ENCODE data around the gene KRTAP9-6. TPM values are rescaled to one million over a fixed set of nuclear protein-coding genes. Genes with fewer than 3 reads are reported as not detected.

Gene KRTAP9-6, protein sequence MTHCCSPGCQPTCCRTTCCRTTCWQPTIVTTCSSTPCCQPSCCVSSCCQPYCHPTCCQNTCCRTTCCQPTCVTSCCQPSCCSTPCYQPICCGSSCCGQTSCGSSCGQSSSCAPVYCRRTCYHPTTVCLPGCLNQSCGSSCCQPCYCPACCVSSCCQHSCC
- not detected in 5 replicates for total RNA-seq (2022; extraction: Qiagen RNA extraction)

DNA sequence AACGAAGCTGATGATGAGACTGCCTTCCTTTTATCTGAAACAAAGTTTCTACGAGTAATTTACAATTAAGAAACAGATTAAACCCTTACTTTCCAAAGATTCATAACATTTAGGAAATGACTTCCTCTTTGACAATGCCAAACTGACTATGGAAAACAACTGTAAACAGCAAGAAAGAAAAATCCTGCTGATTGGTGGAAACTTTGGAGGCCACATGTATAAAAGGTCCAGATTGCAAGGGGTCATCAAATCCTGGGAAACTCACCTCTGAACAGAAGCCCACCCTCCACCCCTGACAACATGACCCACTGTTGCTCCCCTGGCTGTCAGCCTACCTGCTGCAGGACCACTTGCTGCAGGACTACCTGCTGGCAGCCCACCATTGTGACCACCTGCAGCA, at the start of gene KRTAP9-6:
TSS of gene KRTAP9-6 (plus strand) at position 301 of the 400 bp plus-strand sequence. CDS start at position 301, 0 bp downstream.

DNA sequence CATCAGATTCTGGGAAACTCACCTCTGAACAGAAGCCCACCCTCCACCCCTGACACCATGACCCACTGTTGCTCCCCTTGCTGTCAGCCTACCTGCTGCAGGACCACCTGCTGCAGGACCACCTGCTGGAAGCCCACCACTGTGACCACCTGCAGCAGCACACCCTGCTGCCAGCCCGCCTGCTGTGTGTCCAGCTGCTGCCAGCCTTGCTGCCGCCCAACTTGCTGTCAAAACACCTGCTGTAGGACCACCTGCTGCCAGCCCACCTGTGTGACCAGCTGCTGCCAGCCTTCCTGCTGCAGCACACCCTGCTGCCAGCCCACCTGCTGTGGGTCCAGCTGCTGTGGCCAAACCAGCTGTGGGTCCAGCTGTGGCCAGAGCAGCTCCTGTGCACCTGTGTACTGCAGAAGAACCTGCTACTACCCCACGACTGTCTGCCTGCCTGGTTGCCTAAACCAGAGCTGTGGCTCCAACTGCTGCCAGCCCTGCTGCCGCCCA, 38.5 kb upstream of the KRTAP9-6 start, which contains the start of gene KRTAP9-2:
TSS of gene KRTAP9-2 (plus strand) at position 51 of the 498 bp plus-strand sequence. CDS start at position 58, 7 bp downstream.

DNA sequence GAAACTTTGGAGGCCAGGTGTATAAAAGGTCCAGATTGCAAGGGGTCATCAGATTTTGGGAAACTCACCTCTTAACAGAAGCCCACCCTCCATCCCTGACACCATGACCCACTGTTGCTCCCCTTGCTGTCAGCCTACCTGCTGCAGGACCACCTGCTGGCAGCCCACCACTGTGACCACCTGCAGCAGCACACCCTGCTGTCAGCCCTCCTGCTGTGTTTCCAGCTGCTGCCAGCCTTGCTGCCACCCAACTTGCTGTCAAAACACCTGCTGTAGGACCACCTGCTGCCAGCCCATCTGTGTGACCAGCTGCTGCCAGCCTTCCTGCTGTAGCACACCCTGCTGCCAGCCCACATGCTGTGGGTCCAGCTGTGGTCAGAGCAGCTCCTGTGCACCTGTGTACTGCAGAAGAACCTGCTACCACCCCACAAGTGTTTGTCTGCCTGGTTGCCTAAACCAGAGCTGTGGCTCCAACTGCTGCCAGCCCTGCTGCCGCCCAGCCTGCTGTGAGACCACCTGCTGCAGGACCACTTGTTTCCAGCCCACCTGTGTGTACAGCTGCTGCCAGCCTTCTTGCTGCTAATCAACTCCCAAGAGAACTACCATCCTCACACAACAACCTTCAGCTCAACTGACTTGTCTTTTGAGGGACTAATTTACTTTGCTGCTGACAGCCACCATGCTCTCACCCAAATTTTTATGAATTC, 32.6 kb upstream of the KRTAP9-6 start, which contains the start of gene KRTAP9-3:
TSS of gene KRTAP9-3 (plus strand) at position 51 of the 707 bp plus-strand sequence. CDS start at position 104, 53 bp downstream.

DNA sequence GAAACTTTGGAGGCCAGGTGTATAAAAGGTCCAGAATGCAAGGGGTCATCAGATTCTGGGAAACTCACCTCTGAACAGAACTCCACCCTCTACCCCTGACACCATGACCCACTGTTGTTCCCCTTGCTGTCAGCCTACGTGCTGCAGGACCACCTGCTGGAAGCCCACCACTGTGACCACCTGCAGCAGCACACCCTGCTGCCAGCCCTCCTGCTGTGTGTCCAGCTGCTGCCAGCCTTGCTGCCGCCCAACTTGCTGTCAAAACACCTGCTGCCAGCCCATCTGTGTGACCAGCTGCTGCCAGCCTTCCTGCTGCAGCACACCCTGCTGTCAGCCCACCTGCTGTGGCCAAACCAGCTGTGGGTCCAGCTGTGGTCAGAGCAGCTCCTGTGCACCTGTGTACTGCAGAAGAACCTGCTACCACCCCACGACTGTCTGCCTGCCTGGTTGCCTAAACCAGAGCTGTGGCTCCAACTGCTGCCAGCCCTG, 27.2 kb upstream of the KRTAP9-6 start, which contains the start of gene KRTAP9-8:
TSS of gene KRTAP9-8 (plus strand) at position 51 of the 489 bp plus-strand sequence. CDS start at position 104, 53 bp downstream.

DNA sequence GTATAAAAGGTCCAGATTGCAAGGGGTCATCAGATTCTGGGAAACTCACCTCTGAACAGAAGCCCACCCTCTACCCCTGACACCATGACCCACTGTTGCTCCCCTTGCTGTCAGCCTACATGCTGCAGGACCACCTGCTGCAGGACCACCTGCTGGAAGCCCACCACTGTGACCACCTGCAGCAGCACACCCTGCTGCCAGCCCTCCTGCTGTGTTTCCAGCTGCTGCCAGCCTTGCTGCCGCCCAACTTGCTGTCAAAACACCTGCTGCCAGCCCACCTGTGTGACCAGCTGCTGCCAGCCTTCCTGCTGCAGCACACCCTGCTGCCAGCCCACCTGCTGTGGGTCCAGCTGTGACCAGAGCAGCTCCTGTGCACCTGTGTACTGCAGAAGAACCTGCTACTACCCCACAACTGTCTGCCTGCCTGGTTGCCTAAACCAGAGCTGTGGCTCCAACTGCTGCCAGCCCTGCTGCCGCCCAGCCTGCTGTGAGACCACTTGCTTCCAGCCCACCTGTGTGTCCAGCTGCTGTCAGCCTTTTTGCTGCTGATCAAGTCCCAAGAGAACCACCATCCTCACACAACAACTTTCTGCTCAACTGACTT, 15.4 kb upstream of the KRTAP9-6 start, which contains the start of gene KRTAP9-4:
TSS of gene KRTAP9-4 (plus strand) at position 51 of the 604 bp plus-strand sequence. CDS start at position 85, 34 bp downstream.

DNA sequence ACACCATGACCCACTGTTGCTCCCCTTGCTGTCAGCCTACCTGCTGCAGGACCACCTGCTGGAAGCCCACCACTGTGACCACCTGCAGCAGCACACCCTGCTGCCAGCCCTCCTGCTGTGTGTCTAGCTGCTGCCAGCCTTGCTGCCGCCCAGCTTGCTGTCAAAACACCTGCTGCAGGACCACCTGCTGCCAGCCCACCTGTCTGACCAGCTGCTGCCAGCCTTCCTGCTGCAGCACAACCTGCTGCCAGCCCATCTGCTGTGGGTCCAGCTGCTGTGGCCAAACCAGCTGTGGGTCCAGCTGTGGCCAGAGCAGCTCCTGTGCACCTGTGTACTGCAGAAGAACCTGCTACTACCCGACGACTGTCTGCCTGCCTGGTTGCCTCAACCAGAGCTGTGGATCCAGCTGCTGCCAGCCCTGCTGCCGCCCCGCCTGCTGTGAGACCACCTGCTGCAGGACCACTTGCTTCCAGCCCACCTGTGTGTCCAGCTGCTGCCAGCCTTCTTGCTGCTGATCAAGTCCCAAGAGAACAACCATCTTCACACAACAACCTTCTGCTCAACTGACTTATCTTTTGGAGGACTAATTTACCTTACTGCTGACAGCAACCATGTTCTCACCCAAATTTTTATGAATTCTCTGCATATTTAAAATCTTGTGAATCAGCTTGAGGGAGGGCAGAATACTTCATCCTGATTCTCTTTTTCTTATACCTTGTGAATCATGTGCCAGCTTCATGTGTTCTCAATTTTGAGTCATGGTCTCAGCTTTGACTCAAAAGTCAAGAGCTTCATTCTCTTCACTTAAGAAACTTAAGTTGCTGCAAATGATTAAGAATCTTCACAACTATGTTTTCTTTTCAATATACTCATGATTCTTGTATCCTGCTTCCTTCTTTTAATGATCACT, 9.5 kb upstream of the KRTAP9-6 start, which contains the start of gene KRTAP9-9:
TSS of gene KRTAP9-9 (plus strand) at position 4 of the 910 bp plus-strand sequence.

DNA sequence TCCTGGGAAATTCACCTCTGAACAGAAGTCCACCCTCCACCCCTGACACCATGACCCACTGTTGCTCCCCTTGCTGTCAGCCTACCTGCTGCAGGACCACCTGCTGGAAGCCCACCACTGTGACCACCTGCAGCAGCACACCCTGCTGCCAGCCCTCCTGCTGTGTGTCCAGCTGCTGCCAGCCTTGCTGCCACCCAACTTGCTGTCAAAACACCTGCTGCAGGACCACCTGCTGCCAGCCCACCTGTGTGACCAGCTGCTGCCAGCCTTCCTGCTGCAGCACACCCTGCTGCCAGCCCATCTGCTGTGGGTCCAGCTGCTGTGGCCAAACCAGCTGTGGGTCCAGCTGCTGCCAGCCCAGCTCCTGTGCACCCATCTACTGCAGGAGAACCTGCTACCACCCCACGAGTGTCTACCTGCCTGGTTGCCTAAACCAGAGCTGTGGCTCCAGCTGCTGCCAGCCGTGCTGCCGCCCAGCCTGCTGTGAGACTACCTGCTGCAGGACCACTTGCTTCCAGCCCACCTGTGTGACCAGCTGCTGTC, 10.5 kb downstream of the KRTAP9-6 start, which contains the start of gene KRTAP9-7:
TSS of gene KRTAP9-7 (plus strand) at position 51 of the 543 bp plus-strand sequence. CDS start at position 51, 0 bp downstream.

DNA sequence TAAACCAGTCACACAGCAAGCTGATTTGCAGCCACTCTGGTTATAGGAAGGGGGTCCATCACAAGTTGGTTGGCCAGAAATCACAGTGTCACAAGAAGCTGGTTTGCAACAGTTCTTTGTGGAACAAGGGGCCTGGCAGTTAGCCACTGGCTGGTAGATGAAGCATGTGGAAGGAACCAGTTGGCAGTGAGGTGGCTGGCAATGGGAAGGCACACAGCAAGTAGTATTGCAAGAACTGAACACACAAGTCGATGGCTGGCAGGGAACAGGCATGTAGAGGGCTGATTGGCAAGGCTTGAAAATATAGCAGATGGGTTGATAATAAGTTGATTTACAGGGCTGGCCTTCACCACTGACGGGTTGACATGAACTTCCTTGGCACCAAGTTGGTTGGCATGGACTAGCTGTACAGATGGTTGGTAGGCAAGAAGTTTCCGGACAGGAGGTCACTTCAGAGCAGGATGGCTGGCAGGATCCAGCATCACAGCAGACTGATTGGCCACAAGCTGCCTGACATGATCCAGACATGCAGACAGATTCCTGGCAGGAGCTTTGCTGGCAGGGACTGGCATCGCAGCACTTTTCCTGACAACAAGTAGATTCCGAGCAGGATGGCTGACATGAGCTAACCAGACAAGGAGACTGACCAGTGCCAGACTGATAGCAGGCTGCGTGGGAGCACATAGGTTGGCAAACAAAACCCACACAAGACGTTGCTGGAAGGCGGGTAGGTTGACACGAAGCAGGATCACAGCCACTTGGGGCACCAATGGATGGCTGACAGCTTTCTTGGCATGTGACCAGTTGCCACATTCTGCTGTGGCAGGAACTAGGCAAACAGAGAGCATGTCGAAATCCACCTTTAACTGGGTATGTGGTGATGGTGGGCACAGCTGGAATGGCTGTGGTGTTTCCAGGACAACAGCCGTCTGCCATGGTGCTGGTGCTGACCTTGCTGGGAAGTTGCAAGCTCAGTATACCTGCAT, 37.0 kb downstream of the KRTAP9-6 start, which contains the start of gene KRTAP29-1:
TSS of gene KRTAP29-1 (minus strand) at position 936 of the 986 bp plus-strand sequence. CDS start at position 936, 0 bp downstream.

DNA sequence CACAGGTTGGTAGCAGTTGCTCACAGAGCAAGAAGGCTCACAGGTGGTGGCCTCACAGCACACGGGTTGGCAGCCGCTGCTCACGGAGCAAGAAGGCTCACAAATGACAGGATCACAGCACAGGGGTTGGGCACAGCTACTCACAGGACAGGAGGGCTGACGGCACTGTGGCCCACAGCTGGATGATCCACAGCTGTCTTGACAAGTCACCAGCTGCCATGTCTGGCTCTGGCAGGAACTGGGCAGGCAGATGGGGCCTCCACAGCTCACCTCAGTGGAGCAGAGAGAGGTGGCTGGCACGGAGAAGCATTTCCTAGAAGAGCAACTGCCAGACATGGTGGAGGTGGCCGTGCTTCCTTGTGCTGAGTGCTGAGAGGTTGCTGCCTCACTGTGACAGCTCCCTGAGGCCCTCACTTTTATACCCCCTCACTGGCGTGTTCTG, 43.8 kb downstream of the KRTAP9-6 start, which contains the start of gene KRTAP16-1:
TSS of gene KRTAP16-1 (minus strand) at position 392 of the 442 bp plus-strand sequence. CDS start at position 336, 56 bp downstream.

DNA sequence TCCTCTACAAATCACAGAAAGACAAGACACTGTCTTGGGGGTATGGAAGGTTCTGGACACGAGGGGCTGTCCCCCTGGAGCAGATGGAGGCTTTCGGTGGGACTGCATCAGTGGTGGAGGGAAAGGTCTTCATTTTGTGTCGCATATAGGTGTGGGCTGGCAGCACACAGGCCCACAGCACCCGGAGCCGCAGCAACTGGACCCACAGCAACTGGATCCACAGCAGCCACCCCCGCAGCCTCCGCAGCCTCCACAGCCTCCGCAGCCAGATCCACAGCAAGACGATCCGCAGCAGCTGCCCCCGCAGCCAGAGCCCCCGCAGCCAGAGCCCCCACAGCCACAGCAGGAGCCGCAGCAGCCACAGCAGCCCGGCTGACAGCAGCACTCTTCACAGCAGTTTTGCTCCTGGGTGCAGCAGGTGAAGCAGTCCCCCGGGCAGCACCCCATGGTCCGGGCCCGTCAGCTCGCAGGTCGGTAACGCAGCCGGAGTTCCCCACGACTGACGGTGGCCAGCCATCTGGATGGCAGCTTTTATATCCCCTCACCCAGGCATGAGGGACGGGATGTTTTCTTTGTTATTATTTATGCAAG, 50.1 kb downstream of the KRTAP9-6 start, which contains the start of gene KRTAP17-1:
TSS of gene KRTAP17-1 (minus strand) at position 507 of the 591 bp plus-strand sequence. CDS start at position 447, 60 bp downstream.

Other genes starting within 250 kb of the KRTAP9-6 start
- gene KRTAP1-5, start 238.2 kb upstream of the KRTAP9-6 start, total RNA-seq (2022; extraction: Qiagen RNA extraction), result not detected in 5 replicates
- gene KRTAP1-4, start 235.2 kb upstream of the KRTAP9-6 start, total RNA-seq (2022; extraction: Qiagen RNA extraction), result not detected in 5 replicates
- not detected in 5 replicates for gene KRTAP1-3, start 230.5 kb upstream of the KRTAP9-6 start, total RNA-seq (2022; extraction: Qiagen RNA extraction)
- gene KRTAP1-1, start 223.9 kb upstream of the KRTAP9-6 start, total RNA-seq (2022; extraction: Qiagen RNA extraction), result not detected in 5 replicates
- not detected in 5 replicates for gene KRTAP2-1, start 218.1 kb upstream of the KRTAP9-6 start, total RNA-seq (2022; extraction: Qiagen RNA extraction)
- not detected in 5 replicates for gene KRTAP2-2, start 210.1 kb upstream of the KRTAP9-6 start, total RNA-seq (2022; extraction: Qiagen RNA extraction)
- 0.11 to 0.18 TPM (median 0.17 TPM) in 3 of 5 replicates, not detected in the others for gene KRTAP2-3, start 205.3 kb upstream of the KRTAP9-6 start, total RNA-seq (2022; extraction: Qiagen RNA extraction)
- gene KRTAP2-4, start 199.5 kb upstream of the KRTAP9-6 start, total RNA-seq (2022; extraction: Qiagen RNA extraction), result not detected in 5 replicates
- gene KRTAP4-7, start 181.2 kb upstream of the KRTAP9-6 start, total RNA-seq (2022; extraction: Qiagen RNA extraction), result not detected in 5 replicates
- gene KRTAP4-8, start 167.2 kb upstream of the KRTAP9-6 start, total RNA-seq (2022; extraction: Qiagen RNA extraction), result 0.10 TPM in 1 of 5 replicates, not detected in the others
- gene KRTAP4-16, start 163.2 kb upstream of the KRTAP9-6 start, total RNA-seq (2022; extraction: Qiagen RNA extraction), result not detected in 5 replicates
- gene KRTAP4-9, start 160.0 kb upstream of the KRTAP9-6 start, total RNA-seq (2022; extraction: Qiagen RNA extraction), result not detected in 5 replicates
- gene KRTAP4-11, start 147.0 kb upstream of the KRTAP9-6 start, total RNA-seq (2022; extraction: Qiagen RNA extraction), result not detected in 5 replicates
- gene KRTAP4-12, start 141.2 kb upstream of the KRTAP9-6 start, total RNA-seq (2022; extraction: Qiagen RNA extraction), result 0.07 TPM in 1 of 5 replicates, not detected in the others
- not detected in 5 replicates for gene KRTAP4-6, start 124.8 kb upstream of the KRTAP9-6 start, total RNA-seq (2022; extraction: Qiagen RNA extraction)
- gene KRTAP4-5, start 115.6 kb upstream of the KRTAP9-6 start, total RNA-seq (2022; extraction: Qiagen RNA extraction), result not detected in 5 replicates
- gene KRTAP4-4, start 104.6 kb upstream of the KRTAP9-6 start, total RNA-seq (2022; extraction: Qiagen RNA extraction), result not detected in 5 replicates
- gene KRTAP4-3, start 97.2 kb upstream of the KRTAP9-6 start, total RNA-seq (2022; extraction: Qiagen RNA extraction), result not detected in 5 replicates
- gene KRTAP4-2, start 87.2 kb upstream of the KRTAP9-6 start, total RNA-seq (2022; extraction: Qiagen RNA extraction), result not detected in 5 replicates
- gene KRTAP4-1, start 80.5 kb upstream of the KRTAP9-6 start, total RNA-seq (2022; extraction: Qiagen RNA extraction), result 0.09 to 0.40 TPM (median 0.24 TPM) in 4 of 5 replicates, not detected in the other
- gene KRTAP9-1, start 75.5 kb upstream of the KRTAP9-6 start, total RNA-seq (2022; extraction: Qiagen RNA extraction), result not detected in 5 replicates
- gene KRTAP9-2, start 38.7 kb upstream of the KRTAP9-6 start, total RNA-seq (2022; extraction: Qiagen RNA extraction), result not detected in 5 replicates
- not detected in 5 replicates for gene KRTAP9-3, start 32.9 kb upstream of the KRTAP9-6 start, total RNA-seq (2022; extraction: Qiagen RNA extraction)
- gene KRTAP9-8, start 27.4 kb upstream of the KRTAP9-6 start, total RNA-seq (2022; extraction: Qiagen RNA extraction), result not detected in 5 replicates
- not detected in 5 replicates for gene KRTAP9-4, start 15.7 kb upstream of the KRTAP9-6 start, total RNA-seq (2022; extraction: Qiagen RNA extraction)
- not detected in 5 replicates for gene KRTAP9-9, start 10.0 kb upstream of the KRTAP9-6 start, total RNA-seq (2022; extraction: Qiagen RNA extraction)
- gene KRTAP9-7, start 10.3 kb downstream of the KRTAP9-6 start, total RNA-seq (2022; extraction: Qiagen RNA extraction), result not detected in 5 replicates
- gene KRTAP29-1, start 37.5 kb downstream of the KRTAP9-6 start, total RNA-seq (2022; extraction: Qiagen RNA extraction), result not detected in 5 replicates
- not detected in 5 replicates for gene KRTAP16-1, start 43.9 kb downstream of the KRTAP9-6 start, total RNA-seq (2022; extraction: Qiagen RNA extraction)
- not detected in 5 replicates for gene KRTAP17-1, start 50.3 kb downstream of the KRTAP9-6 start, total RNA-seq (2022; extraction: Qiagen RNA extraction)
- gene KRT33A, start 85.5 kb downstream of the KRTAP9-6 start, total RNA-seq (2022; extraction: Qiagen RNA extraction), result not detected in 5 replicates
- 0.09 to 0.10 TPM (median 0.10 TPM) in 3 of 5 replicates, not detected in the others for gene KRT33B, start 104.4 kb downstream of the KRTAP9-6 start, total RNA-seq (2022; extraction: Qiagen RNA extraction)
- gene KRT34, start 116.9 kb downstream of the KRTAP9-6 start, total RNA-seq (2022; extraction: Qiagen RNA extraction), result 0.12 to 0.50 TPM (median 0.32 TPM) in 5 replicates
- not detected in 5 replicates for gene KRT31, start 132.2 kb downstream of the KRTAP9-6 start, total RNA-seq (2022; extraction: Qiagen RNA extraction)
- gene KRT37, start 159.2 kb downstream of the KRTAP9-6 start, total RNA-seq (2022; extraction: Qiagen RNA extraction), result not detected in 5 replicates
- not detected in 5 replicates for gene KRT38, start 175.6 kb downstream of the KRTAP9-6 start, total RNA-seq (2022; extraction: Qiagen RNA extraction)
- gene KRT32, start 202.0 kb downstream of the KRTAP9-6 start, total RNA-seq (2022; extraction: Qiagen RNA extraction), result 0.05 TPM in 1 of 5 replicates, not detected in the others
- gene KRT35, start 215.8 kb downstream of the KRTAP9-6 start, total RNA-seq (2022; extraction: Qiagen RNA extraction), result not detected in 5 replicates
- not detected in 5 replicates for gene KRT36, start 224.5 kb downstream of the KRTAP9-6 start, total RNA-seq (2022; extraction: Qiagen RNA extraction)
- 0.10 to 0.40 TPM (median 0.11 TPM) in 5 replicates for gene KRT13, start 240.2 kb downstream of the KRTAP9-6 start, total RNA-seq (2022; extraction: Qiagen RNA extraction)